CD4-positive, alpha-beta T cell treated with Interleukin-15 for 4 hours (primary cell): ENCODE measurements around the gene RAPGEF2.
"Not testable (repeated sequence)": the region's sequence is repeated elsewhere in the genome, so short reads cannot be mapped to it uniquely, and the experiment has no call there.

Source experiments
- DNase-seq: peaks from one replicate; pipeline ENCODE4 v3.0.0-alpha.2; 2020; ENCODE audit warnings: low spot score

RAPGEF2 gene

DNA sequence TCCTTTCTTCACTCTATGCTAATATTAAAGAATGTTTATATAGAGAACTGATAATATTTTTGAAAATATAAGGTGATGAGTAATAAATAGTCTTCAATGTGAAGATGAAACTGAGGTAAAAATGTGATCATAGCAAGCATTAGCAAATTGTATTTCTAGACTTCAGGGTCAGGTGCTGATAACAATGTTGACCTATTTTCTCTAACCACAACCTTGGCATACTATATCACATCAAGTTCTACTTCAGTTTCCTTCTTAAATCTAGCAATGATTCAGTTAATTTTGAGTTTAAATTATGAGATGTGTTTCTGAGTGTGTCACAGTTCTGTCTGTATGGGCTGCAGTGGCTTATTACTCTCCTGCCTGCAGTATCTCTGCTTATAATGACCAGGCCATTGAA is 209.4 kb downstream of the RAPGEF2 start:
- no peak for DNase-seq

DNA sequence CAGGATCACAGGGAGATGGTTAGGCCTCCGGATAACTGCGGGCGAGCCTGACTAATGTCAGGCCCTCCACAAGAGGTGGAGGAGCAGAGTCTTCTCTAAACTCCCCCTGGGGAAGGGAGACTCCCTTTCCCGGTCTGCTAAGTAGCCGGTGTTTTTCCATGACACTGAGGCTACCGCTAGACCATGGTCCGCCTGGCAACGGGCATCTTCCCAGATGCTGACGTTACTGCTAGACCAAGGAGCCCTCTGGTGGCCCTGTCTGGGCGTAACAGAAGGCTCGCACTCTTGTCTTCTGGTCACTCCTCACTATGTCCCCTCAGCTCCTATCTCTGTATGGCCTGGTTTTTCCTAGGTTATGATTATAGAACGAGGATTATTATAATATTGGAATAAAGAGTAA is 213.0 kb downstream of the RAPGEF2 start:
- not testable (repeated sequence) for DNase-seq

DNA sequence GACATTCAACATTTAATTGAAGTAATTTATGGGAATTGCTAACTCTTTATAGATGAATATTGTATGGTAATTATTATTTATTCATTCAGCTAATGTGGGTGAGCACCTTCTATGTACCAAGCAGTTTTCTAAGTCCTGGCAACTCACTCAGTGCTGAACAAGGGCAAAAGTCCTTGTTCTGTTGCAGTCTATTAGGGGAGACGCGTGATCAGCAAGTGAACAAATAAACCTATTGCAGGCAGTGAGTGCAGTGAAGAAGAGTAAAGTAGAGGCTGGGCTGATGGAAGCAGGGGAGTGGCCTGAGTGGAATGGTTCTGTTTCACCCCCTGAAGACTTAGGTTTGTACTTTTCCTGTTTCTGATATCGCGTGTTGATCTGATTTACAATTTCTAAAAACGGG is 214.3 kb downstream of the RAPGEF2 start:
- no peak for DNase-seq

DNA sequence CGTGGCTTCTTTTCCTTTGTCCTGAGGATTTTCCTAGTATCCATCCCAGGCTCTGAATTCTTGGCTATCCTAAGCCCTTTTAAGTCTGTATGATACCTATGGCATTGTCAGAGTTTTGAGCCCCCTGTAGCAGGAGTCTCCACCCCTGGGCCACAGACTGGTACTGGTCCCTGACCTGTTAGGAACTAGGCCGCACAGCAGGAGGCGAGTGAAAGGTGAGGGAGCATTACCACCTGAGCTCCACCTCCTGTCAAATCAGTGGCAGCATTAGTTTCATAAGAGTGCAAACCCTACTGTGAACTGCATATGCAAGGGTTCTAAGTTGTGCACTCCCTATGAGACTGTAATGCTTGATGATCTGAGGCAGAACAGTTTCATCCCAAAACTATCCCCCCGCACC is 216.1 kb downstream of the RAPGEF2 start:
- DNase-seq, result no peak

DNA sequence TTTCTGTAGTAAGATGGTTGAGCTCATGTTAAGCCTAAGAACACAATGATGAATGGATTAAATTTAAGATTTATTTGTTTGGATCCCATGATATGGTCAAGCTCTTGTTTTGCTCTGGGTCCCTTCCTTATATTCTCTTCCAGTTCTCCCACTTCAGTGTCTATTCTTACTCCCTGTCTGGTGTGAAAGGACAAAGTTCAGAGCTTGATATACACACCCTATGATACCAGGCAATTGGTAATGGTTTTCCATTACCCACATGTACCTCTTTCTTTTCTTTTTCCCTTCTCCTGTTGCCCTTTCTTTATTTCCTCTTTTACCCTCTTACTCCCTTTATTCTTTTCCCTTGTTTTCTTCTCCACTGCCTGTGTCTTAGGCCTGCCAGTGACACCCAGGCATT is 223.6 kb downstream of the RAPGEF2 start:
- DNase-seq, result no peak

DNA sequence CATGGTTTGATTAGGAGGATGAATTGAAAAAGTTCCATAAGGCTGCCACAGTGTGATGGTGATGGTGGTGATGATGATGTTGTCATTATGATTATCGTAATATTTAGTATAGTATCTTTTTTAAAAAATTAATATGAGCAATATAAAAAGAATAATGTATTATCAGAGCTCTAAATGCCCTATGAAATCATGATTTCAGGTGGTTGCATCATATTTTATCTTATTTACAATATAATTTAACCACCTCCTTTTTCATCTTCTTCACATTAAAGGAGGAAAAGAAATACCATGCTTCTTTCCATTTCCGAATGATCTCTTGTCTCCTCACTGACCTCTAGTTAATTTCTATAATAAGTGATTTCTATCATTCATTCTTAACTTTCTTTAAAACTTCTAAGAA is 225.9 kb downstream of the RAPGEF2 start:
- DNase-seq, result no peak

DNA sequence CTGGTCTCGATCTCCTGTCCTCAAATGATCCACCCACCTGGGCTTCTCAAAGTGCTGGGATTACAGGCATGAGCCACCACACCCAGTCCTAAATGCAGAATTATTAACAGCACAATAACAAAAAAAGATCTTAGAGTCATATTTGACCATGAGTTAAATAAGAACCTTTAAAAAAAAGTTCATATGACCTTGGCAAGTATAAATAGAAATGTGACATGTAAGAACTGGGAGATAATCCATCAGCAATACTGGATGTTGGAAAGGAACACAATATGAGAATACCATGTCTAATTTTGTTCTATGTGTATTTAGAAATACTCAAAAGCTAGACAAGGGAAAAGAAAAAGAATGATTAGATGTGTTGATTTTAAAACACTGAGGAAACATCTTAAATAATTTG is 231.6 kb downstream of the RAPGEF2 start:
- no peak for DNase-seq

DNA sequence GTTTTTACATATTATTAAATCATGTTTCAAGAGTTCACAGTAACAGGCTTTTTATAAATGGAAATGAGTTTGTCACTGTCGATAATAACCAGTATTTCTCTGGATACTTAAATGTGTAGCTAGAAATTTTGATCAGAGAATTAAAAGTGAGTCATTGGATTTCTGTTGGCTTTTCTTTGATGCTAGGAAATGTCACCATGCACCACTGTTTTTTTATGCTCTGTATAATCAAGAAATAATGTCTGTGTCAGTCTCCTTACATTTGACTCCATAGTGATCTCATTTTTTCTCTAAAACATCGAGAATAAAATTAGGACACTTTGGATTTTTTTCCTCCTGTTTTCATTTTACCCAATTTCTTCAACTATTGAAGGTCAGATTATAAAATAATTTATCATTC is 234.2 kb downstream of the RAPGEF2 start:
- DNase-seq, result no peak

DNA sequence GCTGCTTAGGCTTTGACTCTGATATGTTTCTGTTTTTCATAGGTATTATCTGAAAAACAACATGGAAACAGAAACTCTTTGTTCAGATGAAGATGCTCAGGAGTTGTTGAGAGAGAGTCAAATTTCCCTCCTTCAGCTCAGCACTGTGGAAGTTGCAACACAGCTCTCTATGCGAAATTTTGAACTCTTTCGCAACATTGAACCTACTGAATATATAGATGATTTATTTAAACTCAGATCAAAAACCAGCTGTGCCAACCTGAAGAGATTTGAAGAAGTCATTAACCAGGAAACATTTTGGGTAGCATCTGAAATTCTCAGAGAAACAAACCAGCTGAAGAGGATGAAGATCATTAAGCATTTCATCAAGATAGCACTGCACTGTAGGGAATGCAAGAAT is 238.6 kb downstream of the RAPGEF2 start:
- DNase-seq, result no peak

DNA sequence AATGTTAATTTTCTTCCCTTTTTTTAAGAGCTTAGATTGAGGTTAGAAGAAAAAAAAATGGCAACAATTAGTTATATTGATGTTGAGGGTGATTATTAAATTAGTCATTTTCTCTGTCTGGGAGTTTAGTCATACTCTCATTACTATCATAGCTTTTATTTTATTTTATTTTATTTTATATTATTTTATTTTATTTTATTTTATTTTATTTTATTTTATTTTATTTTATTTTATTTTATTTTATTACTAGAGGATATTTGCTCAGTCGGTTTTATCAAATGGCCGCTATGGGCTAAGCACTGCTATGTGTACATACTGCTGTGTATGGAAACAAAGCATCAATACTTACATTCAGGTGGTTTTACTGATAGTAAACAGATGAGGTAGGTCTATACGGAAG is 239.5 kb downstream of the RAPGEF2 start:
- DNase-seq, result no peak

DNA sequence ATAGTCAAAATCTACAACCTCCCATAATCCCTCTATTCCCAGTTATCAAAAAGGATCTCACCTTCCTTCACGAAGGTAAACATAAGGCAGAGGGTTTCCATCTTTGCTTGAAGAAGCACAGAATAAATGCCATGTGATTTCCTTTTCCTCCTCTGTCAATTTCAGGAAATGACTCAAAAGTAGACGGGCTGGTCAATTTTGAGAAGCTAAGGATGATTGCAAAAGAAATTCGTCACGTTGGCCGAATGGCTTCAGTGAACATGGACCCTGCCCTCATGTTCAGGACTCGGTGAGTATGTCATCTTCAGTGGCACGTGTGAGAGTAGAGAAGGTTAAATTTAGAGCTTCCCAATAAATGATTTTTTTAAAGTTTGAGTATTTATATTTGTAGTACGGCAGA is 240.2 kb downstream of the RAPGEF2 start:
- DNase-seq, result no peak

DNA sequence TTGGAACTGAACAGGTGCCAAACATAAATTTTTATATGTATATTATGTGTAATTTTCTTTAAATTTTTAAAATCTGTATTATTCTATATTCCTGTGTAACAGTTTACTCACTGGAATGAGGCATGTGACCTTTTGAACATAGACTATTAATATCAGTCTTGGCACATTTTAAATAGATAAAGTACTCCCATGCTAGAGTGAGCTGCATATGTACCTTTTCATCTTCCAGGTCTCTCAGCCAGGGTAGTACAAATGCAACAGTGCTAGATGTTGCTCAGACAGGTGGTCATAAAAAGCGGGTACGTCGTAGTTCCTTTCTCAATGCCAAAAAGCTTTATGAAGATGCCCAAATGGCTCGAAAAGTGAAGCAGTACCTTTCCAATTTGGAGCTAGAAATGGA is 242.0 kb downstream of the RAPGEF2 start:
- DNase-seq, result no peak

DNA sequence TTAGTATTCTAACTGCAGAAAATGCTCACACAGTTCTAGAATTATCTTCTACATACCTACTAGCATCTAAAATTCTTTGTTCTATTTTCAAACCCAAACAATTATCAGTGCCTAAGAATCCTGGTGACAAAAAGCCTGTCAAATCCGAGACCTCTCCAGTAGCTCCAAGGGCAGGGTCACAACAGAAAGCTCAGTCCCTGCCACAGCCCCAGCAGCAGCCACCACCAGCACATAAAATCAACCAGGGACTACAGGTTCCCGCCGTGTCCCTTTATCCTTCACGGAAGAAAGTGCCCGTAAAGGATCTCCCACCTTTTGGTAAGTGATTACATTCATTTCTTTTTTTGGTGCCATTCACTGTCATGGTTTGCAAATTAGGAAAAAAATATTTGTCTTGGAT is 243.8 kb downstream of the RAPGEF2 start:
- DNase-seq, result no peak

DNA sequence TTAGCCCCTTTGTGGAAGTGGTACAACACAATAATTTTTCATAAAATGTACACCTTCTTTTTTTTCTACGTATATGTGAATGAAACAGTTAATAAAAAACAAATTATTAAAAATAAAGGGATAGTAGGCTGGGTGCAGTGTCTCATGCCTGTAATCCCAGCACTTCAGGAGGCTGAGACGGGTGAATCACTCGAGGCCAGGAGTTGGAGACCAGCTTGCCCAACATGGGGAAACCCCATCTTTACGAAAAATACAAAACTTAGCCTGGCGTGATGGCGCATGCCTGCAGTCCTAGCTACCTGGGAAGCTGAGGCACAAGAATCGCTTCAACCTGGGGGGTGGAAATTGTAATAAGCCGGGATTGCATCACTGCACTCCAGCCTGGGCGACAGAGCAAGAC is 244.9 kb downstream of the RAPGEF2 start:
- DNase-seq, result no peak

DNA sequence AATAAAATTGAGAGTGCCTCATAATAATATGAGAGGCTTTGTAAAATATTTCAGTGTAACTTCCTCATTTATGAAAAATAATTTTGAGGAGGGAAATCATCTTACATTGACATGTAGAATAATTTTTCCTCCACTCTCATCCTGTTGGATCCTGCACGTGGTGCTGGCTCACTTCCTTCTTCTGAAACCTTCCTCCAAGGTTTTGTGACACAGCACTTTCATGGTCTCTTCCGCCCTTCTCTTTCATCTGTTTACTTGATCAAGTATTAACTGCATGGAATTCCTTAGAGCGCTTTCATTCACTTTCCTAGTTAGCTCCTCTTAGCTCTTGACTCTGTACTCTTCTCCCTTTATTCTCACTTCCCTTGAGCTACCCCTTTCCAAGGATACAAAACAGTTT is 246.5 kb downstream of the RAPGEF2 start:
- no peak for DNase-seq

DNA sequence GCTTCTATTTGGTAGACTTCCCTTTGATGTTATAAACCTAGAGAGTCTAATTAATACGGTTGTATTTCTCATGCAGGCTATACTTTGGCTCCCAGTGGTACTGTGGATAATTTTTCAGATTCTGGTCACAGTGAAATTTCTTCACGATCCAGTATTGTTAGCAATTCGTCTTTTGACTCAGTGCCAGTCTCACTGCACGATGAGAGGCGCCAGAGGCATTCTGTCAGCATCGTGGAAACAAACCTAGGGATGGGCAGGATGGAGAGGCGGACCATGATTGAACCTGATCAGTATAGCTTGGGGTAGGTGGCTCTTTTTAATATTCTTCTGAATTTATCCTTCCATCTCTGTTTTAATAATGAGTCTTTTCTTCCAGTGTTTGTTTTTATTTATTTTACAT is 249.7 kb downstream of the RAPGEF2 start:
- DNase-seq, result no peak

DNA sequence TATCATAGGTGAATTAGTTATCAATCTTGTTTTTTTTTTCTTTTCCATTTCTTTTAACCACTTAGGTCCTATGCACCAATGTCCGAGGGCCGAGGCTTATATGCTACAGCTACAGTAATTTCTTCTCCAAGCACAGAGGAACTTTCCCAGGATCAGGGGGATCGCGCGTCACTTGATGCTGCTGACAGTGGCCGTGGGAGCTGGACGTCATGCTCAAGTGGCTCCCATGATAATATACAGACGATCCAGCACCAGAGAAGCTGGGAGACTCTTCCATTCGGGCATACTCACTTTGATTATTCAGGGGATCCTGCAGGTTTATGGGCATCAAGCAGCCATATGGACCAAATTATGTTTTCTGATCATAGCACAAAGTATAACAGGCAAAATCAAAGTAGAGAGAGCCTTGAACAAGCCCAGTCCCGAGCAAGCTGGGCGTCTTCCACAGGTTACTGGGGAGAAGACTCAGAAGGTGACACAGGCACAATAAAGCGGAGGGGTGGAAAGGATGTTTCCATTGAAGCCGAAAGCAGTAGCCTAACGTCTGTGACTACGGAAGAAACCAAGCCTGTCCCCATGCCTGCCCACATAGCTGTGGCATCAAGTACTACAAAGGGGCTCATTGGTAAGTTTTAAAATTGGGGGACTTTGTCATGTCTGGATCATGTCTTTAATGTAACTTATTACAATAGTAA is 250.7 kb downstream of the RAPGEF2 start:
- no peak for DNase-seq

DNA sequence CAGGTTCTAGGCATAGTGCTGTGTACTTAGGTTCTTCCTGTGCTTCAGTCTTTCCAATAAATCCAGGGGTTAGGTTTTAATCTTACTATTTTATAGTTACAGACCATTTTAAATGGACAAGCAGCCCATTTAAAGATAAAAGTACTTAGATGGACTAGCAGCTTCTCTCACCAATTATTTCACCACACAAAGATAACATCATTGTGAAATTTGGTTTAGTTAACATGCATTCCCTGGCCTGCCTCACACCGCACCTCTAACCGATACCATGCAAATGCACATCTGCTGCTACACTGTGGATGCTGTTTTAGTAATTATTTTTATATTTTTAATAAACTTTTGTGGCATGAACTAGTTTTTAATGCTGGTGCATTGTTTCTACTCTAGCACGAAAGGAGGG is 252.6 kb downstream of the RAPGEF2 start:
- no peak for DNase-seq

DNA sequence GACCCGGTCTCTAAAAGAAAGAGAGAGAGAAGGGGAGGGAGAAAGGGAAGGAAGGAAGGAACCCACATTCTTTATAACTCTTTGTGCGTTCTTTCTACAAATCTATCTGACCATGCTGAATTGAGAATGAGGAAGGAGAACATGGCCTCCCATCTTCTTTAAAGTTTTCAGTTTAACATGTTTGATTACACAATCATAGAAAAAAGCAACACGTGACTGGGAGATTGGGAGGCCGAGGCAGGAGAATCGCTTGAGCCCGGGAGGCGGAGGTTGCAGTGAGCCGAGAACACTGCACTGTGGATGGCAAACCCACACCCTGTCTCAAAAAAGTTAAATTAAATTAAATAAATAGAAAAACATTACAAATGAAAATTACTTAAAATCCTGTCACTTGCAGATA is 254.5 kb downstream of the RAPGEF2 start:
- no peak for DNase-seq

DNA sequence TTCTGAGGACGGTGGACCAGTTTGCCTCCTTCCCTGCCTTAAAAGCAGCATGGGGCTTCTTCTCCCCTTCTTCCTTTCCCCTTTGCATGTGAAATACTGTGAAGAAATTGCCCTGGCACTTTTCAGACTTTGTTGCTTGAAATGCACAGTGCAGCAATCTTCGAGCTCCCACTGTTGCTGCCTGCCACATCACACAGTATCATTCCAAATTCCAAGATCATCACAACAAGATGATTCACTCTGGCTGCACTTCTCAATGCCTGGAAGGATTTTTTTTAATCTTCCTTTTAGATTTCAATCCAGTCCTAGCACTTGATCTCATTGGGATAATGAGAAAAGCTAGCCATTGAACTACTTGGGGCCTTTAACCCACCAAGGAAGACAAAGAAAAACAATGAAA is 255.3 kb downstream of the RAPGEF2 start:
- no peak for DNase-seq

DNA sequence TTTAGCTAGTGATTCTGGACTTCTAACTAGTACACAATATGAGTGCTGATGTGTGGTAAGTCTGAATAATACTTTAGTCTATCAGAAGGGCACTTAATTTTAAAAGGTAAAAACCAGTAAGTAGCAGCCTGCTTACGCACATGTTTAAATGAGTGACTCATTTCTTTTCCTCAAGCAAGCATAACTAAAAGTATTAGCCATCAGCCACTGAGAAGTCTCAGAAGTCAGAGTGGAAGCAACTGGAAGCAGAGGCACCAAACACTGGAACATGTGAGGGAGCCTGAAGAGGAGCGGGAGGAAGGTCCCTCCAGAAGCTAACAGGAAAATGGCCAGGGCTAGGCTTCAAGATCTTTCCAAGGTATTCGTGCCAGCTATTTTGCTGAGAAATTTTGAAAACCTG is 257.7 kb downstream of the RAPGEF2 start:
- DNase-seq, result no peak

DNA sequence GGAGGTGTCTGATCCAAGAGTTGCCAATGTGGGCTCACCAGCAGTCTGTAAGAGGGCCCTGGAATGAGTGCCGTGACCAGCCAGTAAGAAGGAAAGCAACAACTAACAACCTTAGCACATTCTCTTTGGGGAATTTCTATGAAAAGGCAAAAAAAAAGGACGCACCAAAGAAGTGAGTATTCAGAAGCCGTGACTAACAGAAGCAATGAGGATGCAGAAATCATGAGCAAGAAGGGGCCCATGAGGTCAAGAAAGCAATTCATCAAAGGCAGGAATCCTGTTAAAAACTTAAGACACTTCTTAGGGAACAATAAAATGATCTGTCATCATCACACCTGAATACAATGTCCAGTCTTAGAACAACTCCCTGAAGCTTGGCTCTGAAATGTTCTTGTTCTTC is 260.5 kb downstream of the RAPGEF2 start:
- DNase-seq, result no peak

DNA sequence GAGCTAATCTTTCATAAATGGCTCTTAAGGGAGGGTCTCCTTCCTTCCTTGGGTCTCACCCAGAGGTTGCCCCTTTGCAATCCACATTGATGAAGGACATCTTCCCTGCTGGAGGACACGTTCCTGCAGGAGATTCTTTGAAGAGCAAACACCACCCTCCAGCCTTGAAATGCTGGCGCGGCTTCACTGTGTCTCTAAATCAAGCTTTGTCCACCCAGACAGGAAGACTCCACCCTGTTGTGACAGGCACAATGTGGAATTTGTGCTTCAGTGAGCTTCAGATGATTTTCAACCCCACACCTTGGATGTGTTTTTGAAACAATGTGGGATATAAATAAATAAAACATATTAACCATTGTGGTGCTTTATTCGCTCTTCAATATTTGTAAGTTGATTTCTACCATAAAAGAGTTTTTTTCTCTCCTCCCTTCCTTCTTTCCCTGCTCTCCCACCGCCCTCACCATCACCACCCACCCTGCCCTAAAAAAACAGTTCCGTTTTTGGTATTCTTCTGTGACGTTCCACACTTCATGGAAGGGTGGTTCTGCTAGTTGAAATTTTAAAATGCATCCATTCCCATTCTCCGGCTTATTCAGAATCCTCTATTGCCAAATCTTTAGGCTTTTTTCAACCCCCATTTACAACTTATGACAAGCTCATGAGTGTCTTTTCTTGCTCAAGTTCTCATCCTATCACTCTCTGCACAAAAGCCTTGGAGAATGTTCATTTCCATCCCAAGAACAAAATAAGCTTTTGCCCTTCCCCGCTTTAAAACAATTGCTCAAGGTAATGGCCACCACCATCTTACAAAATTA is 264.3 kb downstream of the RAPGEF2 start:
- DNase-seq, result no peak

DNA sequence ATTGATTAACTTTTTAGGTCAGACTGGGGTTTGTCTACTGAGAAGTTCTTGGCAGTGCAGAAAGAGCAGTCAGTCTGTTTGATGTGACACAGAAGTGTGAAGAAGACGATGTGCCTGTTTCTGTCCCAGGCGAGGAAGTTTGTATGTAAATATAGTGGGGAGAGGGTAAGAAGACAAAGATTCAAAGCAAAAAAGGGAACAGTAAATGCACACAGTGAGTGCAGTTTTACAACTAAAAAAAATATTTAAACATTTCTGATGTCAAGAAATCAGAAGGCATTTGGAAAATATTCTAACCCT is 264.9 kb downstream of the RAPGEF2 start:
- no peak for DNase-seq
